Endodermal cell (in vitro differentiated cells): Measurements from ENCODE around the gene CSTF3. TPM values are rescaled to one million over a fixed set of nuclear protein-coding genes. Genes with fewer than 3 reads are reported as not detected.

Experiments
- DNase-seq: peaks from one replicate; pipeline ENCODE4 v3.0.0-alpha.2; 2017
- H3K27ac ChIP-seq: 2 replicates; pipeline ENCODE4 v1.5.1; 2013; ENCODE audit warnings: mild to moderate bottlenecking, low read depth, low read length, moderate library complexity
- H3K27me3 ChIP-seq: 2 replicates; pipeline ENCODE4 v1.6.1; 2013; ENCODE audit warnings: mild to moderate bottlenecking, low read length, moderate library complexity; ENCODE audit not compliant: insufficient read depth, control insufficient read depth, poor library complexity, severe bottlenecking
- H3K36me3 ChIP-seq: 2 replicates; pipeline ENCODE4 v1.7.0; 2013; ENCODE audit warnings: mild to moderate bottlenecking, low read length, moderate library complexity; ENCODE audit not compliant: control insufficient read depth, insufficient read depth
- H3K4me1 ChIP-seq: one replicate; pipeline ENCODE4 v1.7.0; 2013; ENCODE audit warnings: low read length; ENCODE audit not compliant: control insufficient read depth, insufficient read depth
- H3K4me3 ChIP-seq: 2 replicates; pipeline ENCODE4 v1.5.1; 2013; ENCODE audit warnings: mild to moderate bottlenecking, low read length, moderate library complexity
- H3K9ac ChIP-seq: 2 replicates; pipeline ENCODE4 v1.6.1; 2013; ENCODE audit warnings: mild to moderate bottlenecking, low read length, moderate library complexity; ENCODE audit not compliant: poor library complexity, severe bottlenecking; ENCODE audit errors: extremely low read depth
- H3K9me3 ChIP-seq: 2 replicates; pipeline ENCODE4 v1.6.1; 2013; ENCODE audit warnings: mild to moderate bottlenecking, low read length, moderate library complexity; ENCODE audit not compliant: control insufficient read depth
- H3K27ac Mint-ChIP-seq: 2 replicates; pipeline ENCODE4 v1.8.0; 2020; ENCODE audit warnings: mixed read lengths
- H3K27me3 Mint-ChIP-seq: 2 replicates; pipeline ENCODE4 v1.8.0; 2021; ENCODE audit warnings: mild to moderate bottlenecking, mixed read lengths; ENCODE audit not compliant: insufficient read depth
- H3K36me3 Mint-ChIP-seq: 2 replicates; pipeline ENCODE4 v1.8.0; 2020; ENCODE audit warnings: low read depth, mixed read lengths
- H3K4me1 Mint-ChIP-seq: 2 replicates; pipeline ENCODE4 v1.8.0; 2020; ENCODE audit warnings: mixed read lengths
- H3K4me3 Mint-ChIP-seq: 2 replicates; pipeline ENCODE4 v1.8.0; 2020; ENCODE audit warnings: mild to moderate bottlenecking, moderate library complexity, mixed read lengths
- H3K9me3 Mint-ChIP-seq: 2 replicates; pipeline ENCODE4 v1.8.0; 2020; ENCODE audit warnings: mild to moderate bottlenecking, mixed read lengths
- CTCF ChIP-seq: fragments of 200-600 bp; sonication (generic); conservative IDR thresholded peaks from 2 replicates; pipeline ENCODE4 v1.5.0; 2021; ENCODE audit warnings: antibody characterized with exemption, mild to moderate bottlenecking
- WGBS, 2 experiments: methylation state at CpG; one replicate each; pipeline versions ENCODE4 v1.1.5 to v1.1.7; 2013; ENCODE audit warnings: missing lambda C conversion rate in 2 of 2, mixed read lengths in 1 of 2; ENCODE audit not compliant: insufficient coverage in 1 of 2, insufficient read length in 1 of 2; 5-methylcytosine and 5-hydroxymethylcytosine counted together
- total RNA-seq, 2 donors: library from RNA; stranded (reverse); fragmentation: NEBNext Ultra II Directional in 1 of 2; extraction: Animal tissue kit (Norgen Biotek cat#: 25700) in 1 of 2; gene quantifications; 2 replicates in 1 of 2; 3 replicates in 1 of 2; pipeline ENCODE4 v1.2.1, GENCODE V29; 2021

The CSTF3 gene
- total RNA-seq, 2 donors from 2014 or later, result 59.3 to 72.1 TPM

GRCh38 chr11:33158596-33159275 is 2.5 kb downstream of the CSTF3 start:
- H3K9me3 ChIP-seq, result peaks cover 5% of the 10 kb centered on the region
- 66 to 72% methylated on average over 4 to 5 of the region's 5 CpGs for WGBS, 2 experiments
- peak overlapping the region; percentile 99 for H3K4me3 Mint-ChIP-seq
- peaks cover 9% of the 10 kb centered on the region for H3K9me3 Mint-ChIP-seq
- H3K4me1 Mint-ChIP-seq, result peaks cover 15% of the 10 kb centered on the region
- no peaks in the 10 kb centered on the region for H3K27me3 ChIP-seq
- TF ChIP-seq CTCF, result no peak
- H3K27me3 Mint-ChIP-seq, result no peaks in the 10 kb centered on the region
- H3K27ac ChIP-seq, result no peak overlapping the region
- H3K36me3 ChIP-seq, result peaks cover 16% of the 10 kb centered on the region
- DNase-seq, result no peak
- peaks cover 35% of the 10 kb centered on the region for H3K36me3 Mint-ChIP-seq
- H3K4me1 ChIP-seq, result no peaks in the 10 kb centered on the region
- H3K4me3 ChIP-seq, result peak overlapping the region; percentile 97
- peak overlapping the region; percentile 84 for H3K27ac Mint-ChIP-seq
- peak overlapping the region; percentile 97 for H3K9ac ChIP-seq

DNA sequence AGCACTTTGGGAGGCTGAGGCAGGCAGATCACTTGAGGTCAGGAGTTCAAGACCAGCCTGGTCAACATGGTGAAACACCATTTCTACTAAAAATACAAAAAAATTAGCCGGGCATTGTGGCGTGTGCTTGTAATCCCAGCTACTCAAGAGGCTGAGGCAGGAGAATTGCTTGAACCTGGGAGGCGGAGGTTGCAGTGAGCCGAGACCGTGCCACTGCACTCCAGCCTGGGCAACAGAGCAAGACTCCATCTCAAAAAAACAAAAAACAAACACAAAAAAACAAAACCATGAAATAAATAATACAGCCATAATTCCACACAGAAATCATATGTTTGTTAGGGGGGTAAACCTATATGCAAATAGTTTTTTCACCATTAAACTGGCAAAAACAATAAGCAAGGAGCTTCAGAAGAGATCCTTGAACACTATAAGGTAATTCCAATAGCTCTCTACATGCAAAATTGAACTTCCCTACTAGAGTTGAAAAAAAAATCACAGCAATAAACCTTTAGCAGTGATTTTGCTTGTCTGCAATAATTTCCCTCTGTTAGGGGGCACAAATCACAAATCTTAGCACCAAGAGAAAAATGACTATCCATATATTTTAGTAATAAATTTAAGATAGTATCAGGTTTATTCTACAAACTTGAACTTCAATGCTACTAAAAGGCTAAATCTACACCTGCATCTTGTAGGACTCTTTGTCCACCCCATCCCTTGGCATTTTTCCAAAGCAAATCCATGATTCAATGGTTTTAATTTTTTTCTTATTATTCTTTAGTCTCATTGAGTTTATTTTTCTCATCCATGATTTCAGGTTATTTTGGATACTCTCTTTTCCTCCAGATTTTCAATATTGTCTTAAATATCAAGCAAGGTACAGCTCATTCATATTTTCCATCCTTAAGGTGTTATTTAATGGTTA is 3.9 kb downstream of the CSTF3 start:
- H3K27ac Mint-ChIP-seq, result no peak overlapping the region
- H3K4me3 ChIP-seq, result peak overlapping the region; percentile 97

More for the DNA sequence above, 3.9 kb downstream of the CSTF3 start:
- Histone ChIP-seq H3K27me3 (no peaks in the 10 kb centered on the region), H3K4me1 (no peaks in the 10 kb centered on the region), H3K9ac (no peak overlapping the region), H3K27ac (no peak overlapping the region), H3K36me3 (peaks cover 22% of the 10 kb centered on the region), H3K9me3 (no peaks in the 10 kb centered on the region)
- no peak for DNase-seq
- H3K27me3 Mint-ChIP-seq, result no peaks in the 10 kb centered on the region
- peaks cover 15% of the 10 kb centered on the region for H3K4me1 Mint-ChIP-seq
- WGBS, 2 experiments, result 96% methylated on average over 5 of the region's 5 CpGs; no CpG with 5 or more reads in 1 of the 2 experiments
- H3K9me3 Mint-ChIP-seq, result peaks cover 6% of the 10 kb centered on the region
- TF ChIP-seq CTCF, result no peak
- peaks cover 36% of the 10 kb centered on the region for H3K36me3 Mint-ChIP-seq
- H3K4me3 Mint-ChIP-seq, result peak overlapping the region; percentile 99
